ENCODE results near the gene SENP1. TPM values are rescaled to one million over a fixed set of nuclear protein-coding genes. Genes with fewer than 3 reads are reported as not detected.

SENP1 gene
- total RNA-seq, result 10 to 100 TPM; 16.9 to 26.0 (median 24.3) TPM
- polyA plus RNA-seq, result 1 to 10 TPM; 4.2 to 5.9 (median 4.4) TPM

DNA sequence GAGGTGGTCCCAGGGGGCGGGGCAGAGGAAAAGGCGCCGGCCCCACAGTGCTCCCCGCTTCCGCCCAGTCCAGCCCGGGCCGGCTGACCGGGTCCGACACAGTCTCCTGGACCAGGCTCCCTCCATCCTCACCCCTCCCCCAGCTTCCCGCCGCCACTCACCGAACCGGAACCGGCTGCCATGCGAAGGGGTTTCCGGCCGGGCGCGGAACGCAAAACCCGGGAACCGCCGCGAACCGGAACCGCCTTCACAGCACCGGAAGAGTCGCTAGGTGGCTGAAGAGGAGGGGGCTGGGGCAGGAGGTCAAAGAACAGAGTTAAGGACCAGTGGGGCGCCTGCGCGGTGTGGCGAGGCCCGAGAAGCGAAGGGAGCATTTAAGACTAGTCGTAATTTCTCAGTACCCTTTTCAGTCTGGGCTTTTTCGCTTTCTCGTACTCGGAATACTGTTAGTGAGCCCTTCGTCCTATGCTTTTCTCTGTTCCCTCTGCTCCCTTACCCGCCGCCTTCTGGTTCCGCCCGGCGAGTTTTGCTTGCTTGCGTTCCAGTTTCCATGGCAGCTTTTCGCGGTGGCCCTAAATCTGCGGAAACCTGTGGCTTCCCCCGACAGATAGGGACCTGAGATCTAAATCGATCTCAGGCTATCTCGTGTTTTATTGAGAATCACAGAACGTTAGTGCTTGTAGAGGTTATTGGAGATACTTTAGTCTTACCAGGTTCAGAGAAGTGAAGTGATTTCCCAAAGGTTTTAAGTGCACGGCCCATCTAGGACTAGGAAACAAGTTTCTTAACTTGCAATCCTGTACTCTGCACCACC, at the start of gene SENP1:
Gene SENP1 (minus strand): TSS at position 213 of the 814 bp plus-strand sequence. CDS start 4,607 bp downstream, outside the sequence.
- Histone ChIP-seq H3K9me3 (no peaks in the 10 kb centered on the region), H3K27me3 (no peaks in the 10 kb centered on the region), H3K36me3 (no peaks in the 10 kb centered on the region), H3K27ac (peak within 1 kb of the TSS; percentile 86 to 91 (median 88)), H3K4me1 (peaks cover 0 to 18% (median 17%) of the 10 kb centered on the region in 4 donors), H3K4me3 (peak within 1 kb of the TSS; percentile 70 to 91 (median 86))
- DNase-seq, result peak; percentile 93
- TF ChIP-seq POLR2AphosphoS5 (IDR thresholded peaks at IDR 0.05) (peak; percentile 6 to 71 (median 58)), POLR2A (IDR thresholded peaks at IDR 0.05) (peak in 1 of 2 donors; percentile 10), EP300 (IDR thresholded peaks at IDR 0.05) (no peak)
- TF ChIP-seq, protein P1, sequence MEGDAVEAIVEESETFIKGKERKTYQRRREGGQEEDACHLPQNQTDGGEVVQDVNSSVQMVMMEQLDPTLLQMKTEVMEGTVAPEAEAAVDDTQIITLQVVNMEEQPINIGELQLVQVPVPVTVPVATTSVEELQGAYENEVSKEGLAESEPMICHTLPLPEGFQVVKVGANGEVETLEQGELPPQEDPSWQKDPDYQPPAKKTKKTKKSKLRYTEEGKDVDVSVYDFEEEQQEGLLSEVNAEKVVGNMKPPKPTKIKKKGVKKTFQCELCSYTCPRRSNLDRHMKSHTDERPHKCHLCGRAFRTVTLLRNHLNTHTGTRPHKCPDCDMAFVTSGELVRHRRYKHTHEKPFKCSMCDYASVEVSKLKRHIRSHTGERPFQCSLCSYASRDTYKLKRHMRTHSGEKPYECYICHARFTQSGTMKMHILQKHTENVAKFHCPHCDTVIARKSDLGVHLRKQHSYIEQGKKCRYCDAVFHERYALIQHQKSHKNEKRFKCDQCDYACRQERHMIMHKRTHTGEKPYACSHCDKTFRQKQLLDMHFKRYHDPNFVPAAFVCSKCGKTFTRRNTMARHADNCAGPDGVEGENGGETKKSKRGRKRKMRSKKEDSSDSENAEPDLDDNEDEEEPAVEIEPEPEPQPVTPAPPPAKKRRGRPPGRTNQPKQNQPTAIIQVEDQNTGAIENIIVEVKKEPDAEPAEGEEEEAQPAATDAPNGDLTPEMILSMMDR (IDR thresholded peaks at IDR 0.05), result peak in 2 of 4 experiments; percentile 44 to 55
- 1% methylated on average over 53 of the region's 53 CpGs for WGBS, 2 donors
- intact Hi-C loops (cut with DNase I), result loop anchor here (1.0 kb wide), 1 partner anchor 51 kb away; the partner anchor contains the start of gene ASB8

DNA sequence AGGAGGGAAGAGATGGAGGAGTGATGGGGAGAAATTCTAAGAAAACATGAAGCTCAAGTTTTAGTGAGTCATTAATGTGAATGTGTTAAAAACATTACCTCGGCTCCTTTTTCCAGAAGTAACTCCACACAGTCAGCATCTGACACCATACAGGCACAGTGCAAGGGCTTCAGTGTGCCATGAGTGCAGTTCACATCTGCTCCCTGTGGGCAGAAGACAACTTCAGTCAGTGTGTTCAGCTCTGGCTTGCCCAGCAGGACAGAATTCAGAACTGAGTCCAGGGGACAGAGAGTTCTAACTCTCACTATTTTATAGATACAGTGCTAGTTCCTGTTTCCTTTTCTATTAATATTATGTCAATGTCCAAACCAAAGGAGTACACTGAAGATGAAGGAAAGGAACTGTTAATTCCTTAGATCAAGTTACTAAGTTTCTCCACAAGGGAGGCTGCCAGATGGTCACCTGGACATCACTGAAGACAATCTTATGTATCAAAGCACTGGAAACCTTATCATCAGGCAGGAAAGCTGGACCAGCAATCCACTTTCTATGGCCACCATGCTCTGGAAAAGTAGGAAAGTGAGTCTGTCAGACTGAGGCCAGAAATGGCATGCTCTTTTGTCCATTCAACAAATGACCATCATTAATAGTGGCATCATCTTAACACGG, 45.4 kb upstream of the SENP1 start:
- intact Hi-C loops (cut with DNase I), result no loop called here
- TF ChIP-seq, protein P1 (IDR thresholded peaks at IDR 0.05), result no peak
- TF ChIP-seq POLR2AphosphoS5 (IDR thresholded peaks at IDR 0.05) (no peak), POLR2A (IDR thresholded peaks at IDR 0.05) (no peak)
- Histone ChIP-seq H3K36me3 (peaks cover 30 to 76% (median 48%) of the 10 kb centered on the region in 4 donors), H3K4me1 (peaks cover 0 to 13% (median 3%) of the 10 kb centered on the region in 4 donors), H3K27ac (no peak overlapping the region), H3K27me3 (no peaks in the 10 kb centered on the region), H3K4me3 (no peak overlapping the region), H3K9me3 (no peaks in the 10 kb centered on the region)
- DNase-seq, result no peak
- WGBS, 2 donors, result 75 to 85% methylated on average over 2 of the region's 2 CpGs

DNA sequence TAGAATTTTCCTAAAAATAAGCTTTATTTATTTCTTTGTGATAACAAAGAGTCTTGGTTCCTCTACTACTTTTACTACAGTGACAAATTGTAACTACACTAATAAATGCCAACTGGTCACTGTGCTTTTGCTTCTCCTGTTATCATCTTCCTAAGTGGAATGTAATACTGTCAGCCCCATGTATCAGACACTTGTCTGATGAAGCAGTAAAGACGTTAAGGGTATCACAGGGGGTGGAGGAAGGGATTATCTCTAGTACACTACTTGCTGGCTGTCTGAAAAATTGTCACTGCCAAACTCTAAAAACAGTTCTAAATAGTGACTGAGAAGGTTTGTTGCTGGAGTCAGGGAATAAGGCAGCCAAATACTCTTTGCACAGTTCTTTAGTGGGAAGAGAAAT, 40.1 kb upstream of the SENP1 start:
- TF ChIP-seq EP300 (IDR thresholded peaks at IDR 0.05) (no peak), POLR2A (IDR thresholded peaks at IDR 0.05) (no peak), POLR2AphosphoS5 (IDR thresholded peaks at IDR 0.05) (no peak)
- TF ChIP-seq, protein P1 (IDR thresholded peaks at IDR 0.05), result no peak
- no peak for DNase-seq
- Histone ChIP-seq H3K4me3 (no peak overlapping the region), H3K27ac (no peak overlapping the region), H3K4me1 (no peaks in the 10 kb centered on the region), H3K27me3 (no peaks in the 10 kb centered on the region), H3K9me3 (no peaks in the 10 kb centered on the region), H3K36me3 (peaks cover 39 to 100% (median 58%) of the 10 kb centered on the region in 4 donors)
- 61 to 85% methylated on average over 1 of the region's 1 CpG for WGBS, 2 donors
- intact Hi-C loops (cut with DNase I), result no loop called here

DNA sequence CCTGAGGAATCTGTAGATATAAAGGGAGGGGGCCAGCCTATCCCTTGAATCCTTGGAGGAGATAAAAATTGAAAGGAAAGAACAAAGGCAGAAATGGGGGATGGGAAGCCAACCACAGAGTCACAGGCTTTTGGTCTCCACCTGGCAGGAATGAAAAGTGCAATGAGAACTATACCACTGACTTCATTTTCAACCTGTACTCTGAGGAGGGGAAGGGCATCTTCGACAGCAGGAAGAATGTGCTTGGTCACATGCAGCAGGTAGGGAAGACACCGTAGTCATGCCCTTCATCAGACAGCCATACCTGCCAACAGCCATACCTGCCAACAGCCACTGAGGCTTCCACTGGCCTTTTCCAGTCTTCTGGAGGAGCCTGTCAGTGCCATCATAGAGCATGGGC, 38.0 kb upstream of the SENP1 start:
- H3K27ac ChIP-seq, result no peak overlapping the region
- H3K4me1 ChIP-seq, result no peaks in the 10 kb centered on the region
- no peaks in the 10 kb centered on the region for H3K27me3 ChIP-seq
- 86 to 93% methylated on average over 2 of the region's 2 CpGs for WGBS, 2 donors
- DNase-seq, result no peak
- no peak for TF ChIP-seq EP300 (IDR thresholded peaks at IDR 0.05)
- TF ChIP-seq POLR2A (IDR thresholded peaks at IDR 0.05), result no peak
- TF ChIP-seq POLR2AphosphoS5 (IDR thresholded peaks at IDR 0.05), result no peak
- TF ChIP-seq, protein P1 (IDR thresholded peaks at IDR 0.05), result no peak
- peaks cover 20 to 100% (median 50%) of the 10 kb centered on the region in 4 donors for H3K36me3 ChIP-seq
- intact Hi-C loops (cut with DNase I), result no loop called here
- H3K4me3 ChIP-seq, result no peak overlapping the region
- H3K9me3 ChIP-seq, result no peaks in the 10 kb centered on the region

Data from sigmoid colon (tissue), 7 donors.